Stimulated activated CD4-positive, alpha-beta T cell treated with anti-CD3 and anti-CD28 coated beads, TNF-alpha, amount 100 ng/mL, for 48 hours (primary cell): ENCODE data around the gene SESTD1.
"Not testable (repeated sequence)": the region's sequence is repeated elsewhere in the genome, so short reads cannot be mapped to it uniquely, and the experiment has no call there.

ENCODE experiments used
- DNase-seq, 3 donors: peaks; one replicate each; pipeline ENCODE4 v3.0.0-alpha.2; 2020; ENCODE audit warnings: low read depth in 3 of 3

The SESTD1 gene

DNA sequence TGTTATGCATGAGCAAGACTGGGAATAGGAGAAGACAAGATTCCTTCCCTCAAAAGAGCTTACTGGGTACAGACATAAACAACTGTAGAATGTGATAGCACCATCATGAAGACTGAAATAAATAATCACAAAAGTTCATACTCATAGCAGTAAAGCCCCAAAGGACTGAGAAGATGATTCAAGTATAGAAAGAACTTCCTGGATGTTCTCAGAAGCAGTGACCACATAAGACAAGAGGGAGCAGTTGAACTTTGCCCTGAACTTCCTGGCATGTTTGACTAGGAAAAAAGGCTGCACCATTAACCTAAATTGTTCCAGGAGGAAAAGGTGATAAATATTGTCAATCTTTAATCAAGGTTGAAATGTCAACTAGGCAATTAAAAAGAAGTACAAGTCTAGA lies 156.9 kb downstream of the SESTD1 start:
- no peak for DNase-seq

DNA sequence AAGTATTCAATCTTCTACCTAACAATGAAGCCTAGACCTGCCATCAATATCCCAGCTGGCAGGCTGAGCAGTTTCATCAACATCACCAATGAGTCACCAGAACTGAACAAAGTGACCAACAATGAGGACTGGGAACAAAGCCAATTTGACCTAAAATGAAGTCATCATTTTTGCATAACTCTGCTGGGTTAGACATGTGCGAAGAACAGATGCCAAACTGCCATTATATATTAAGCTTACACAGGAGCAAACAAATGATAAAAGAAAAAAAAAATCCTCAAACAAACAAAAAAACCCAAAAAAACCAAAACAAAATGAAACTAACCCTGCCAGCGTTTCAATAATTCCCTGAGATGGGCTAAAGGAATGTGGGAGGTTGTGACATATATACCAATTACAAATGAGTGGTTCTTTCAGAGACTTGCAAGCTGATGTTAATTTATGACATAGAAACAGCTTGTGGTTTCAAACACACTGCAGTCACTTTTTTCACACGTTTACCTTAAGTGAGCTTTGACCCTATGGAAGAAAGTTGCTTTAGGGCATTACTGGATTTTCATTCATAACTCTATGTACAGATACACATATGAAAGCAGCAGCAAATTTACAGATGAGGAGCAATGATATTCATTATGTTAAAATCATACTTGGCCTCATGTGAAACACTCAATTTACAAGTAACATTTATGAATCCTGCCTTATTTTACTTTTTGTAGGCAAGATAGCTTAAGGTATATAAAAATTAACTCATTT lies 157.8 kb downstream of the SESTD1 start:
- DNase-seq, result no peak

DNA sequence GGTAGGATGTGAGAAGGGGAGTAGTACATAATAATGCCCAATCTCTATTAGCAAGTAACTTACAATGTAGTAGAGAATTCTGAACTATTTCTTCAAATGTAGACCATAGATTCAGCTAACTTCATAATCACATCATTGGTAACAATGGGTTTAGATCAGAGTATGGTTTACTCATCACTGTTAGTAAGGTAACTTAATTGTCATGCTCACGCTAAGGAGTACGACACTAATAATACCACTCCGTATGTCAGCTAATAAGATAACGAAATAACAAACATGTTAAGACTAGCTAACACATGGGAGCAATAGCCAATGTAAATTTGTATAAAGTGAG lies 158.3 kb downstream of the SESTD1 start:
- no peak for DNase-seq

DNA sequence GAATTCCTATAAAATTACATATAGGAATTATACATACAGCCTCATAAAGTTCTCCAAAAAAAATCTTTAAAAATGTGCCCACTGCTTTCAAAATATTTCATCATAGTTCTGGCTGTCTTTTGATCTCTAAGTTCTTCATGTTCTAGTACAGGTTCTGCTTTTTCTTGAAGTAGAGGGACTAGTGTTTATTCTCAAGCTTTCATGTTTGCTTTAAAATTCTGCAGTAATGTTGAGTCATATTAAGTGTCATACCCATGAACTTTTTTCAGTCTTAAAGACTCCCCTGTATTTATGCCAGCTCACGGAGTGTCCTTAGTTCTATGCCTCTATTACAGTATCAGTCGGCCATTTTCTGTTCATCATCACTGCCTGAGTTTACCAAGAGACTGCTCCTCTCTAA lies 159.9 kb downstream of the SESTD1 start:
- DNase-seq, result no peak

DNA sequence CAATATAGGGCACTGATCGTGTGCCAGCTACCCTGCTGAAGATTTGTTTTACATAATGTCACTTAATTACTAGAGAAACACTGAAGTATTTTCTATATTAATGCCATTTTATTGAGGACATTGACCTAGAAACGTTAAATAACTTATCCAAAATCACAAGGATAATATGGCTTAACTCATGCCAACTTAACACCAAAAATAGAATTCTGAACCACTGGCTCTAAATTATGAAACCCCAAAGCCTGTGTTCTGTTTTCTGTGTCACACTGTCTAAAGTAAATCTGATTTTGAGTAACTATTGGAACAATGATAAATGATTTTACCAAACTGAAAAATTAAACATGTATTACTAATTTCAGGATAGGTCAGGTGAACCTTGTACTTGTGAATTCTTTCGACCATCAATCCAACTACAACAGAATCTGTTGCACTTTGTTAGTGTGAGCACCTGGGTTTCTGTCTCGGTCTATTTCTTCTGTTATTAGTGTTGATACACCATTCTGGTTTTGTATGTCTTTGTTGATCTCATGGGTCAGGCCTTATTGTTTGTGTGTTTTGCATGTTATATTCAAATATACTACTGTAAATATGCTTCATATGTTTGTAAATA lies 166.4 kb downstream of the SESTD1 start:
- no peak for DNase-seq

DNA sequence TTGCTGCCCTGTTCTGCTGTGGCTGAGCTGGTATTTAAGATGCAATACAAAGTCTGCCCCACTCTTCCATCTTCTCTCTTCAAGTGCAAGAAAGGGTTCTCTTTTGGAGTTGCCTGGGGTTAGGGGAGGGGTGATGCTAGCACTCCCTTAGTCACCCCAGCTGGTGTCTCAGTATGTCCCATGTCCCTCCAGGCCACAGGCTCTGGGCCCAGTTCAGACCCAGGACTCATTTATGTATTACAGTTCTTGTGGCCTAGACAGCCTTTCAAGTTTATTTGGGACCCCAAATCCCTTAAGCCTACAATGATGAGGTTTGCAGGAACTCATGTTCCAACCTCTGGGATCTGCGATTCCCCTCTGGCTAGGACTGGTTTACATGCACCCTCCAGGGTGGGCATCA lies 167.5 kb downstream of the SESTD1 start:
- no peak for DNase-seq

DNA sequence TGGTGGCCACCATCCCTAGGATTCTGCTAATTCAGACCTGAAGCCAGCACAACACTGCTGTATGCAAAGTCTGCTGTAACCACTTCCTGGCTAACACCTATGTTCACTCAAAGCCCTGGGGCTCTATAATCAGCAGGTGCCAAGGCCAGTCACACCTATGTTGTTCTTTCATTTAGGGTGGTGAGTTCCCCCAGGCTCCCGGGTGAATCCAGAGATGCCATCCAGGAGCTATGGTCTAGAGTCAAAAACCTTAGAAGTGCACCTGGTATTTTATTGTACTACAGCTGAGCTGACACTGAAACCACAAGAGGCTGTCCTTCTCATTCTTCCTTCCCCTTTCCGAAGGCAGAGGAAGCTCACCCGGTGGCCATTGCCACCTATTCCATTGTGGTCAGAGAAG lies 168.5 kb downstream of the SESTD1 start:
- no peak for DNase-seq

DNA sequence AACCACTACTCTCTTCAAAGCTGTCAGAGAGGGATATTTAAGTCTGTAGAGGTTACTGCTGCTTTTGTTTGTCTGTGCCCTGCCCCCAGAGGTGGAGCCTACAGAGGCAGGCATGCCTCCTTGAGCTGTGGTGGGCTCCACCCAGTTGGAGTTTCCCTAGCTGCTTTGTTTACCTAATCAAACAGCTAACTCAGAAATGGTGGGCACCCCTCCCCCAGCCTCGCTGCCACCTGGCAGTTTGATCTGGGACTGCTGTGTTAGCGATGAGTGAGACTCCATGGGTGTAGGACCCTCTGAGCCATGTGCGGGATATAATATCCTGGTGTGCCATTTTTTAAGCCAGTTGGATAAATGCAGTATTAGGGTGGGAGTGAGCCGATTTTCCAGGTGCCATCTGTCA lies 171.7 kb downstream of the SESTD1 start:
- not testable (repeated sequence) for DNase-seq

DNA sequence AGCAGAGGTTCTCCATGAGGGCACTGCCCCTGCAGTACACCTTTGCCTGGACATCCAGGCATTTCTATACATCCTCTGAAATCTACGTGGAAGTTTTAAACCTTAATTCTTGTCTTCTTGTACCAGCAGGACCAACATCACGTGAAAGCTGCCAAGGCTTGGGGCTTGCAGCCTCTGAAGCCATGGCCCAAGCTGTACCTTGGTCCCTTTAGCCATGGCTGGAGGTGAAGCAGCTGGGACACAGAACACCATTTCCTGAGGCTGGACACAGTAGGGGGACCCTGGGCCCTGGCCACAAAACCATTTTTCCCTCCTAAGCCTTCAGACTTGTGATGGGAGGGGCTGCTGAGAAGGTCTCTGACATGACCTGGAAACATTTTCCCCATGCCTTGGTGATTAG lies 181.9 kb downstream of the SESTD1 start:
- DNase-seq, result no peak

DNA sequence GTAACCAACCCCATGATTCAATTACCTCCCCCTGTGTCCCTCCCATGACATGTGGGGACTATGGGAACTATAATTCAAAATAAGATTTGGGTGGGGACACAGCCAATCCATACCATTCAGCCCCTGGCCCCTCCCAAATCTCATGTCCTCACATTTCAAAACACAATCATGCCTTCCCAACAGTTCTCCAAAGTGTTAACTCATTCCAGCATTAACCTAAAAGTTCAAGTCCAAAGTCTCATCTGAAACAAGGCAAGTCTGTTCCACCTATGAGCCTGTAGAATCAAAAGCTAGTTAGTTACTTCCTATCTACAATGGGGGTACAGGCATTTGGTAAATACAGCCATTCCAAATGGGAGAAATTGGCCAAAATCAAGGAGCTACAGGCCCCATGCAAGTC lies 182.7 kb downstream of the SESTD1 start:
- no peak for DNase-seq

DNA sequence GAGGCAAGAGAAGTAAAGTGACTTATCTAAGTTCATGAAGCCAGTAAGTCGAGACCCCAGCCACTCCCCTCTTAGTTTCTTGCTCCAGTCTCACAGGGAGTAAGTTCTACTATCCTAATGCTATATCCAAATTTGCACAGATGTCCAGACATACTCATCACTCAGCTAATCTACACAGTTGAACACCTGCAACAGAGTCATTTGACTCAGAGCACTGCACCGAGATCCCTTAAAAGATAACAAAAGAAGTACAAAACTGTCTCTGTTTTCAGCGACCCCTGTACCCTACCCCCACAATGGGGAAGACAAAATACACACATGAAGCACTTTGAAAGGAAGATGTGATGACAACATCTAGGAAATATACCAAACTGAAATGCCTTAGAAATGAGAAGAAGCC lies 192.1 kb downstream of the SESTD1 start:
- DNase-seq, result no peak

DNA sequence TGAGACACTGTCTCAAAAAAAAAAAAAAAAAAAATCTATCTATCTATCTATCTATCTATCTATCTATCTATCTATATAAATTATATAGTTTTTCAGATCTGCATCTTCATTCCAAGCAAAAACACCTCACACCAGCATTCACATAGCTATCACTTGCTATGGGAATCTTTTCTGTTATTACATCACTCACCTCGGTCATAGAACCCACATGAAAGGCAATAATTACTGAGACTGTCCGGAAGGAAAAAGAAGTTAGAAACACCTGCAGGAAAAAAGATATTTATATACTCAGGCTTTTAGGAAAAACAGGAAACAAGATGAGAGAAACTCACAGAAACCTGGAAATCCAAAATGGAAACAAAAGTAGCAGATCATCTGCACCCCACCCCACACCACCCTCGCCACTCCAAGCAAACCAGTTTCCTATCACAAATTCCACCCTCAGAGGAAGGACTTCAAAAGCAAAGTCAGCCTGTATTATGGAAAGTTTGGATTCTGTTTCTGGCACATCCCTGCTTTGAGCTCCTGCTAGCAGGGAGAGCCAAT lies 192.7 kb downstream of the SESTD1 start:
- DNase-seq, result no peak

DNA sequence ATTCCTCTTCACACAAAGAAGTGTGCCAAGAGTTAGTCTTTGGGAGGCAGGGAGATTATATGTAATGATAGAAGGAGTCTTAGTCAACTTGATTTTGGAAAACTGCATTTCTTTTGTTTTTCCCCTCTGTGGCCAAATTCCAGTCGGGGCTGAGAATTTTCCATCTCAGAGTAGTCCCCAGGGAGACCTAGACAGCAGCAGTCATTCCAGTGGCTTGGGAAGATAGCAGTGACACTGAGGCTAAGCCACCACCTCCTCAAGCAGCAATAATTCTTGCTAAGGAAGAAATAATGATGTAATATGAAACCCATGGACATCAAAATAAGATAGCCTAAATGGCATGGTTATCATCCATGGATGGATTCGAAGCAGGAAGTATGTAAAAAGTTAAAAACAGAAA lies 193.7 kb downstream of the SESTD1 start:
- DNase-seq, result no peak

DNA sequence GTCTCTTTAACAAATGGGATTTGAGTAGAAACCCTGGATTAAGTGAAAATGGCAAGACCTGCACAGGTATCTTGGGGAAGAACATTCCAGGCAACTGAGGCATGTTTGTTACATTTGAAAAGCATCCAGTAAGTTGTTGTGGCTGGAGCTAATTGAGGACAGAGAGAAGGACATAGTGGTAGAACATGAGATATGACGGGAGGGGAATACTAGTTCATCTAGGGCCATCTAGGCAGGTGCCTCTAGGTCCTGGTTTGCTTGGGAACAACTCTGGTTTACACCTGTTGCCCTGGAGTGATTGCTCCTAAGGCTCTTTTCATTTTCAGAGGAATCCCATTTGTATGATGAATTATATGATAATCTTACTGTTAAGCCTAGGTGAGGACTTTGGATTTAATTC lies 194.9 kb downstream of the SESTD1 start:
- DNase-seq, result no peak

DNA sequence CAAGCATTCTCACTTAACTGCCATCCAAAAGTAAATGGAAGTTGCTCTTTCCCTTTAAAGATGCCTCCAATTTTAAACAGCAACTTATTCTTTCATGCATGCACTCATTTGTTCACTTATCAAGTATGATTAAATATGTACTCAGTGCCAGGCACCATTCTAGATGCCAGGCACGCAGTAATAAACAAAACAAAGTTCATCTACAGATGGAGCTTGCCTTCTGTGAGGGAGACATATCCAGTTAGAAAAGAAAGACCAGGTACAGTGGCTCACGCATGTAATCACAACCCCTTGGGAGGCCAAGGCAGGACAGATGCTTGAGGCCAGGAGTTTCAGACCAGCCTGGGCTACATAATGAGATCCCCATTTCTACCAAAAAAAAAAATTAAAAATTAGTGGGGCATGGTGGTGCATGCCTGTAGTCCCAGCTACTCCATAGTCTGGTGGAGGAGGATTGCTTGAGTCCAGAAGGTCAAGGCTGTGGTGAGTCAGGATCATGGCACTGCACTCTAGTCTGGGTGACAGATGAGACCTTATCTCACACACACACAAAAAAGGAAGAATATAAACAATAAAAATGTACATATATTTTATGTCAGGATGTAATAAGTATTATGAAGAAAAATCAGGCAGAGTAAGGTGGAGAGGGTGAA lies 195.5 kb downstream of the SESTD1 start:
- DNase-seq, result no peak

DNA sequence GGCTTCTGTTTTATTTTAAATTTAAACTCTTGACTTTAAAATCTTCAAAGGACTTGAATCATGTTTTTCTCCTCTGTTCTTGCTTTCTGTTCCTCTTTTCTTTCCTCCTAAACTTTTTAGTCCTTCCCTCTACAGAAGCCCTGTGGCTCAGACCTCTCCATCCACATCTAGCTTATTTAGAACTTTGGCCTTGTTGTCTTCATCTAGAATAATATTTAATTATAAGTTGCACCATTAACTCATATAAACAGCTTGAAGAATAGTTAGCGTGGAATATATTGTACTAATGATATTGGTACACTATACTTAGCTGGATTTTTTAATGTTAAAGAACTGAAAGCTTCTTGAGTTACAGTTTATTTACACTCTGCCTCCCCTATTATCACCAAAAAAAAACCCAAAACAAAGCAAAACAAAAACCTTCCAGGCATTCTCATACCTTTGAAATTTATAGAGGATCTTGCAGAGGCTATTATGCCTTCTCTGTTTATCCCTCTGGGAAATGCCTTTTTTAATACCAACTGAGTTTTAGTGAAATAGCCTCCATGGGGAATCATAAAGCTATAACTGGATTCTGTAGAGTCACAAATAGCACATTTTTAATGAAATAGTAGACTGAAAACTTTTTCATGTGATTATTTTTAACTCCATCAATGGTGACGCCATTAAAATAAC lies 205.5 kb downstream of the SESTD1 start:
- DNase-seq, result no peak

DNA sequence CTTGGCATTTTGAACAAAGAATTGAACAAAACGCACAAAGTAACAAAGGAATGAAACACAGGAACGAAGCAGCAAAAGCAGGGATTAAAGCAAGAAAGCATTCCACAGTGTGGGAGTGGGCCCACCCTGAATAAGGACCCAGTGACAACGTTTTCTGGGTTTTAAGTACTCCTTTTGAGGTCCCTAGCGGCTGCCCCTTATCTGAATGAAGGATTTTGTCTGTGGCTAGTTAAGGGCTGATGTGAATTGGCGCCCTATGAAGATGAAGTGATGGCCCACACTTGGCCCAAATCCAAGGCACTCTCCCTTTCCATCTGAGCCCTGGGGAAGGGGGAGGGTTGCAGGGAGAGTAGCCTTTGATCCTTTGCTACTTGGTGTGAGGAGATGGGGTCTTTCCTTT lies 206.9 kb downstream of the SESTD1 start:
- no peak for DNase-seq

DNA sequence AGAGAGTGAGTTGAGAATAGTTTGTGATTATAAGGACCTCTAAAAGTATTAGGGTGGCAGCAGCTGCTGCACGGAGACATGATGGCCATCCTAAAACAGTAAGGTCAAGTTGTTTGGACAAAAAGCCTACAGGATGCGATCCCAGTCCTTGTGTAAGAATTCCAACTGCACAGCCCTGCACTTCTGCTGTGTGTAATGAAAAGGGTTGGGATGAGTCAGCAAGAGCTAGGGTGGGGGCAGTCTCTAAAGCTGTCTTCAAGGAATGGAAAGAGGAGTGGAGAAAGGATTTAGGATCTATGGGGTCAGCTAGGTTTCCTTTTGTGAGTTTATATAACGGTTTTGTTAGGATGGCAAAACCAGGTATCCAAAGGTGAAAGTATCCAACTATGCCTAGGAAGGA lies 211.1 kb downstream of the SESTD1 start:
- DNase-seq, result not testable (repeated sequence)
